GM06990 (cell line): ENCODE data around the gene PIGU.
A peak's percentile ranks its signal among the peaks of the same experiment; 100 is the strongest.
"Not testable (repeated sequence)": the region's sequence is repeated elsewhere in the genome, so short reads cannot be mapped to it uniquely, and the experiment has no call there.

Experiments used
- DNase-seq: peaks from one replicate; pipeline ENCODE4 v3.0.0-alpha.2; 2011; ENCODE audit not compliant: insufficient read length; ENCODE audit errors: extremely low read depth
- H3K27me3 ChIP-seq: replicated peaks from 2 replicates; pipeline ENCODE4 v1.6.0; 2011; ENCODE audit warnings: low read length; ENCODE audit not compliant: control insufficient read depth, insufficient read depth
- H3K36me3 ChIP-seq: 2 replicates; pipeline ENCODE4 v1.5.1; 2011; ENCODE audit warnings: low read length; ENCODE audit not compliant: control insufficient read depth, insufficient read depth
- H3K4me3 ChIP-seq: replicated peaks from 2 replicates; pipeline ENCODE4 v1.5.1; 2011; ENCODE audit warnings: low read depth, mild to moderate bottlenecking, control low read depth, low read length
- TF ChIP-seq, protein P1 (sequence below): IDR thresholded peaks from 2 replicates; pipeline ENCODE4 v1.5.1; 2011; ENCODE audit warnings: low read length, control low read depth, mild to moderate bottlenecking, inconsistent platforms; ENCODE audit not compliant: insufficient read depth, poor library complexity, severe bottlenecking

Gene PIGU

GRCh38 chr20:34716921-34717229 lies 40.0 kb upstream of the PIGU start:
- no peak overlapping the region for H3K4me3 ChIP-seq
- no peak for DNase-seq
- H3K36me3 ChIP-seq: 0 out of 2 replicates have a peak, but pooled peaks cover 1% of the 10 kb centered on the region
- TF ChIP-seq, protein P1, sequence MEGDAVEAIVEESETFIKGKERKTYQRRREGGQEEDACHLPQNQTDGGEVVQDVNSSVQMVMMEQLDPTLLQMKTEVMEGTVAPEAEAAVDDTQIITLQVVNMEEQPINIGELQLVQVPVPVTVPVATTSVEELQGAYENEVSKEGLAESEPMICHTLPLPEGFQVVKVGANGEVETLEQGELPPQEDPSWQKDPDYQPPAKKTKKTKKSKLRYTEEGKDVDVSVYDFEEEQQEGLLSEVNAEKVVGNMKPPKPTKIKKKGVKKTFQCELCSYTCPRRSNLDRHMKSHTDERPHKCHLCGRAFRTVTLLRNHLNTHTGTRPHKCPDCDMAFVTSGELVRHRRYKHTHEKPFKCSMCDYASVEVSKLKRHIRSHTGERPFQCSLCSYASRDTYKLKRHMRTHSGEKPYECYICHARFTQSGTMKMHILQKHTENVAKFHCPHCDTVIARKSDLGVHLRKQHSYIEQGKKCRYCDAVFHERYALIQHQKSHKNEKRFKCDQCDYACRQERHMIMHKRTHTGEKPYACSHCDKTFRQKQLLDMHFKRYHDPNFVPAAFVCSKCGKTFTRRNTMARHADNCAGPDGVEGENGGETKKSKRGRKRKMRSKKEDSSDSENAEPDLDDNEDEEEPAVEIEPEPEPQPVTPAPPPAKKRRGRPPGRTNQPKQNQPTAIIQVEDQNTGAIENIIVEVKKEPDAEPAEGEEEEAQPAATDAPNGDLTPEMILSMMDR: no peak
- no peaks in the 10 kb centered on the region for H3K27me3 ChIP-seq

DNA sequence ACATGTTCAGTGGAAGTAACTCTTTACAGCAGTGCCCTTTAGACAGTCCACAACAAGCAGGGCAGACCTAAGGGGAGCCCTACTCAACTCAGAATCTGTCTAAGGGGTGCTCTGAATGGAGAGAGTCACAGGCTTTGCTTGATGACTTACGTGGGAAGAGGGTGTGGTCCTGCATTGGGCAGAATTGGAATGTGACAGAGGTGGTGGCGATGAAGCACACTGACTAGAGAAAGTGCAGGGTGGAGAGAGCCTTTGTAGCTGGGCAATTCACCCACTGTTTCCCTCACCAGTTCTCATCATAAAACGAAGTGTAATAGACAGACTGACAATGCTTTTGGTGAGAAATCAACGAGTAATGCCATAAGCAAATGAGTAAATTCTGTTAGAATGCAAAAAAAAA lies 38.5 kb upstream of the PIGU start:
- Histone ChIP-seq H3K36me3 (peaks cover 1% of the 10 kb centered on the region; the same call in 1 of the 2 replicates), H3K4me3 (no peak overlapping the region), H3K27me3 (no peaks in the 10 kb centered on the region)
- TF ChIP-seq, protein P1: no peak
- no peak for DNase-seq

DNA sequence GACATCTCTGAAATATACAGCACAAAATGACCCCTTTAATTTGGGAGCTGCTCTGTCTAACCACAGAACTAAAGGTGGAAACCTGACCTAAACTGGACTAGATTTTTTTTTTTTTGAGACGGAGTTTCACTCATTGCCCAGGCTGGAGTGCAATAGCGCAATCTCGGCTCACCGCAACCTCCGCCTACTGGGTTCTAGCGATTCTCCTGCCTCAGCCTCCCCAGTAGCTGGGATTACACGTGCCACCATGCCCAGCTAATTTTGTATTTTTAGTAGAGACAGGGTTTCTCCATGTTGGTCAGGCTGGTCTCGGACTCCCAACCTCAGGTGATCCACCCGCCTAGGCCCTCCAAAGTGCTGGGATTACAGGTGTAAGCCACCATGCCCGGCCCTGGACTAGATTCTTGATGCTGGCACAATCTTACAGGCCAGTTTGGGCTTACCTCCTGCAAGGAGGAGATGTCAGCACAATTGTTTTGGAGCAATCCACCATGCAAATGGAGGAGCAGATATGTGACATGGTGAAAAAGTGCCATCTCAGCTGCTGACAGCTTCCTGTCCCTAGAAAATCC lies 37.1 kb upstream of the PIGU start:
- DNase-seq, H3K36me3 ChIP-seq, H3K4me3 ChIP-seq, H3K27me3 ChIP-seq: not testable (repeated sequence)

DNA sequence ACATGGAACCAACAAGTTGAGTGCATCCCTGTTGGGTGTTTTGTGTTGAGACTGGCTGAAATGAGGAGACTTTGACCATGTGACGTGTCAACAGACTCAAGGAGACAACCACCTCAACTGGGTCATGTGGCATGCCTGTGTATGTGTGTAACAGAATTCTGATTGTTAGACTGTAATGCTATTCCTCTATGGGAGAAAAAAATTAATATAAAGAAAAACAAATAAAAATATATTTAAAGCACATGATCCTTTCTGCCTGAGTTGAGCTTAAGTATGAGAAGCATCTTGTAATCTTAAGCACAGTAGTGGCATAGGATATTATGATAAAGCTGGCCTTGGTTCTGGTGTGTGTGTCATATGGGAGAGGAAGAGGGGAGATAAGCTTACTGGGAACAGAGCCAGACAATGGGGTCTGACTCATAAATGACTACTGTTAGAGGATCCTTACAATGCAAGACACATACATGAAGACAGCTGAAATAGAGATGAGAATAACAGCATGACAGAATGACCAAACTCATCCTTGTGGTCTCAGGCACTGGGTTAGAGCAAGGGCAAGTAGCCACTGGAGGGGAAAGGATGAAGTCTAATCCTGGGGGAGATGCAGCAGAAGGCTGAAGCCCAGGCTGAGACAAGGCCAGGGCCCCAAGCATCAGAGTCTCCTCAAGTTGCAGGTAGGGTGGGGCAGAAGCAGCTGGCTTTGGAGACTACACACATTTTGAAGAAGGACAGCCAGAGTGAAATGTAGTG lies 36.5 kb upstream of the PIGU start:
- DNase-seq: peak; percentile 44
- Histone ChIP-seq H3K27me3 (no peaks in the 10 kb centered on the region), H3K36me3 (peaks cover 1% of the 10 kb centered on the region; the same call in 1 of the 2 replicates), H3K4me3 (no peak overlapping the region)
- TF ChIP-seq, protein P1: no peak

- H3K27me3 ChIP-seq: no peaks in the 10 kb centered on the region
- TF ChIP-seq, protein P1: no peak
- DNase-seq: no peak
- no peak overlapping the region for H3K4me3 ChIP-seq
- peaks cover 1% of the 10 kb centered on the region; the same call in 1 of the 2 replicates for H3K36me3 ChIP-seq
Observed at GRCh38 chr20:34712525-34713192, 35.8 kb upstream of the PIGU start.

GRCh38 chr20:34711813-34712430 lies 35.0 kb upstream of the PIGU start:
- Histone ChIP-seq H3K27me3 (no peaks in the 10 kb centered on the region), H3K4me3 (no peak overlapping the region), H3K36me3 (peaks cover 1% of the 10 kb centered on the region; the same call in 1 of the 2 replicates)
- TF ChIP-seq, protein P1: no peak
- no peak for DNase-seq
